Measurements from ENCODE around the gene PRRX2. TPM values are rescaled to one million over a fixed set of nuclear protein-coding genes. Genes with fewer than 3 reads are reported as not detected.

Gene PRRX2
- total and polyA plus RNA-seq, 9 of the 15 experiments (the other 6 are each of a cell fraction or from before 2014, with no cell fraction given): 0.21 TPM; not detected in 8

DNA sequence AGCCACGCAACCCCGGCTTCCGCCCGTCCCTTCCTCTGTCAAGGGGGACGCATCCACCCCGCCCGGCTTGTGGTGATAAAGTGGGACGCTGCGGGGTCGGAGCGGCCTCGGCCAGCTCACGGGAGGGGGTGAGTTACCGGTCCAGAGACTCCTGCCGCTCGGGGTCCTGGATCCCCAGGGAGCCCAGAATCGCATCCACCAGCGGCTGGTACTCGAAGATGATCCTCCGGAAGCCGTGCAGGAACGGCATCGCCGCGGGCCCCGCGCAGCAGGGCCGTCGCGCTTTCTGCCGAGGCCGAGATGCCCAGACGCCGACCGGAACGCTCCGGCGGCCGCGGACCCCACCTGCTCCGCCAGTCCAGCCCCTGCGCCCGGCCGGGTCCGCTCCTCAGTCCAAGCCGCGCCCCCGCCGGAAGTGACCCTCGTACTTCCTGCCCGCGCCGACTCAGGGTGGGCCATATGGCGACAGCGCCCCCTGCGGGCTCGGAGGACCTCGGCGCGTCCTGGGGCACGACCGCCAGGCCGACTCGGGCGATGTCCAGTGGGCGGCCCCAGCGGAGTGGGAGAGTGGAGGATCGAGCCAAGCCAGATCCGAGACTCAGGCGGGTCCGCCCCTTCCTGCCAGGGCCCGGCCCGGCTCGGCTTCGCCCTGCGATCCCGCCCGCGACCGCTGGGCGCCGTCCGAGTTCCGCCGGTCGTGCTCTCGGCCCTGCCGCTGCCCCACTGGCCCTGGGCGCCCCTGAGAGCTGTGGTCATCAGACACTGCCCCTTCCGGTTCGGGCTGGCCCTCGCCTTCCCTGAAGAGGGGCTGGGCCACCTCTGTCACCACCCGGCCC lies 23.5 kb upstream of the PRRX2 start, which contains the start of gene ASB6:
Gene ASB6, minus strand, starts transcription at position 402 of the 836 bp plus-strand sequence. Its CDS starts 152 bp downstream, at position 250.
- Histone ChIP-seq H4K20me1 (replicated peaks; ENCODE audit: control insufficient read depth, insufficient read depth, low read length) (peaks cover 12% of the 10 kb centered on the region), H3K9me1 (ENCODE audit: control insufficient read depth, insufficient read depth, low read length) (no peaks in the 10 kb centered on the region), H3K27me3 (ENCODE audit: control insufficient read depth in 2 of 2, insufficient read depth in 2 of 2, low read length in 2 of 2) (no peaks in the 10 kb centered on the region), H3K9ac (ENCODE audit: insufficient read depth in 1 of 2, low read depth in 2 of 2, low read length in 2 of 2) (peak within 1 kb of the TSS; percentile 82 to 95), H2AFZ (ENCODE audit: low read depth, low read length) (peak within 1 kb of the TSS; percentile 98), H3K79me2 (ENCODE audit: control insufficient read depth, insufficient read depth, low read length) (peaks cover 16% of the 10 kb centered on the region), H3K4me1 (replicated peaks in 1 of 2; ENCODE audit: control insufficient read depth in 2 of 2, insufficient read depth in 2 of 2, low read length in 2 of 2) (peaks cover 0 to 37% of the 10 kb centered on the region in 2 experiments; a peak in 3 of 5 replicates), H3K9me3 (replicated peaks; ENCODE audit: control insufficient read depth, insufficient read depth, low read depth, low read length) (no peaks in the 10 kb centered on the region), H3K36me3 (ENCODE audit: control insufficient read depth, insufficient read depth, low read length) (peaks cover 31% of the 10 kb centered on the region; the same call in 2 of the 3 replicates), H3K4me3 (peak within 1 kb of the TSS; percentile 99), H3K4me2 (ENCODE audit: insufficient read depth, low read length) (peak within 1 kb of the TSS; percentile 90), H3K27ac (ENCODE audit: extremely low read depth, low read depth, low read length) (peak within 1 kb of the TSS; percentile 74)
- in situ Hi-C loops (cut with MboI): loop anchor here (5.0 kb wide), 1 partner anchor 140 kb away; no protein-coding TSS in a partner anchor
- ATAC-seq: peak; percentile 100
- BruUV-seq (replicated peaks): no TSS peak
- peak; percentile 98 for FAIRE-seq
- POLR2A ChIA-PET: interaction anchor here (0.6 to 1.0 kb wide), 4 partner anchors 47 to 444 kb away, joined by 3 to 5 read pairs (median 4); no protein-coding TSS in a partner anchor
- peak; percentile 98 to 99 (median 98) for DNase-seq (ENCODE audit: extremely low read depth in 1 of 4, low spot score in 3 of 4)
- CTCF ChIA-PET (ENCODE audit: low intra/inter-chr PET ratio): interaction anchor here (0.6 to 2.6 kb wide), 5 partner anchors 33 to 466 kb away, joined by 3 to 18 read pairs (median 3); no protein-coding TSS in a partner anchor
- WGBS (ENCODE audit: insufficient coverage, low coverage, missing lambda C conversion rate): under 1% methylated on average over 70 of the region's 93 CpGs
- intact Hi-C loops (cut with micrococcal nuclease): loop anchor here (1.0 to 10.0 kb wide), 4 partner anchors 55 to 243 kb away; no protein-coding TSS in a partner anchor
- TF ChIP-seq, protein P1, sequence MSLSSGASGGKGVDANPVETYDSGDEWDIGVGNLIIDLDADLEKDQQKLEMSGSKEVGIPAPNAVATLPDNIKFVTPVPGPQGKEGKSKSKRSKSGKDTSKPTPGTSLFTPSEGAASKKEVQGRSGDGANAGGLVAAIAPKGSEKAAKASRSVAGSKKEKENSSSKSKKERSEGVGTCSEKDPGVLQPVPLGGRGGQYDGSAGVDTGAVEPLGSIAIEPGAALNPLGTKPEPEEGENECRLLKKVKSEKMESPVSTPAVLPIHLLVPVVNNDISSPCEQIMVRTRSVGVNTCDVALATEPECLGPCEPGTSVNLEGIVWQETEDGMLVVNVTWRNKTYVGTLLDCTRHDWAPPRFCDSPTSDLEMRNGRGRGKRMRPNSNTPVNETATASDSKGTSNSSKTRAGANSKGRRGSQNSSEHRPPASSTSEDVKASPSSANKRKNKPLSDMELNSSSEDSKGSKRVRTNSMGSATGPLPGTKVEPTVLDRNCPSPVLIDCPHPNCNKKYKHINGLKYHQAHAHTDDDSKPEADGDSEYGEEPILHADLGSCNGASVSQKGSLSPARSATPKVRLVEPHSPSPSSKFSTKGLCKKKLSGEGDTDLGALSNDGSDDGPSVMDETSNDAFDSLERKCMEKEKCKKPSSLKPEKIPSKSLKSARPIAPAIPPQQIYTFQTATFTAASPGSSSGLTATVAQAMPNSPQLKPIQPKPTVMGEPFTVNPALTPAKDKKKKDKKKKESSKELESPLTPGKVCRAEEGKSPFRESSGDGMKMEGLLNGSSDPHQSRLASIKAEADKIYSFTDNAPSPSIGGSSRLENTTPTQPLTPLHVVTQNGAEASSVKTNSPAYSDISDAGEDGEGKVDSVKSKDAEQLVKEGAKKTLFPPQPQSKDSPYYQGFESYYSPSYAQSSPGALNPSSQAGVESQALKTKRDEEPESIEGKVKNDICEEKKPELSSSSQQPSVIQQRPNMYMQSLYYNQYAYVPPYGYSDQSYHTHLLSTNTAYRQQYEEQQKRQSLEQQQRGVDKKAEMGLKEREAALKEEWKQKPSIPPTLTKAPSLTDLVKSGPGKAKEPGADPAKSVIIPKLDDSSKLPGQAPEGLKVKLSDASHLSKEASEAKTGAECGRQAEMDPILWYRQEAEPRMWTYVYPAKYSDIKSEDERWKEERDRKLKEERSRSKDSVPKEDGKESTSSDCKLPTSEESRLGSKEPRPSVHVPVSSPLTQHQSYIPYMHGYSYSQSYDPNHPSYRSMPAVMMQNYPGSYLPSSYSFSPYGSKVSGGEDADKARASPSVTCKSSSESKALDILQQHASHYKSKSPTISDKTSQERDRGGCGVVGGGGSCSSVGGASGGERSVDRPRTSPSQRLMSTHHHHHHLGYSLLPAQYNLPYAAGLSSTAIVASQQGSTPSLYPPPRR (CRISPR knock-in tag; IDR thresholded peaks at IDR 0.05; ENCODE audit: borderline replicate concordance): peak; percentile 95
- TF ChIP-seq, protein P2, sequence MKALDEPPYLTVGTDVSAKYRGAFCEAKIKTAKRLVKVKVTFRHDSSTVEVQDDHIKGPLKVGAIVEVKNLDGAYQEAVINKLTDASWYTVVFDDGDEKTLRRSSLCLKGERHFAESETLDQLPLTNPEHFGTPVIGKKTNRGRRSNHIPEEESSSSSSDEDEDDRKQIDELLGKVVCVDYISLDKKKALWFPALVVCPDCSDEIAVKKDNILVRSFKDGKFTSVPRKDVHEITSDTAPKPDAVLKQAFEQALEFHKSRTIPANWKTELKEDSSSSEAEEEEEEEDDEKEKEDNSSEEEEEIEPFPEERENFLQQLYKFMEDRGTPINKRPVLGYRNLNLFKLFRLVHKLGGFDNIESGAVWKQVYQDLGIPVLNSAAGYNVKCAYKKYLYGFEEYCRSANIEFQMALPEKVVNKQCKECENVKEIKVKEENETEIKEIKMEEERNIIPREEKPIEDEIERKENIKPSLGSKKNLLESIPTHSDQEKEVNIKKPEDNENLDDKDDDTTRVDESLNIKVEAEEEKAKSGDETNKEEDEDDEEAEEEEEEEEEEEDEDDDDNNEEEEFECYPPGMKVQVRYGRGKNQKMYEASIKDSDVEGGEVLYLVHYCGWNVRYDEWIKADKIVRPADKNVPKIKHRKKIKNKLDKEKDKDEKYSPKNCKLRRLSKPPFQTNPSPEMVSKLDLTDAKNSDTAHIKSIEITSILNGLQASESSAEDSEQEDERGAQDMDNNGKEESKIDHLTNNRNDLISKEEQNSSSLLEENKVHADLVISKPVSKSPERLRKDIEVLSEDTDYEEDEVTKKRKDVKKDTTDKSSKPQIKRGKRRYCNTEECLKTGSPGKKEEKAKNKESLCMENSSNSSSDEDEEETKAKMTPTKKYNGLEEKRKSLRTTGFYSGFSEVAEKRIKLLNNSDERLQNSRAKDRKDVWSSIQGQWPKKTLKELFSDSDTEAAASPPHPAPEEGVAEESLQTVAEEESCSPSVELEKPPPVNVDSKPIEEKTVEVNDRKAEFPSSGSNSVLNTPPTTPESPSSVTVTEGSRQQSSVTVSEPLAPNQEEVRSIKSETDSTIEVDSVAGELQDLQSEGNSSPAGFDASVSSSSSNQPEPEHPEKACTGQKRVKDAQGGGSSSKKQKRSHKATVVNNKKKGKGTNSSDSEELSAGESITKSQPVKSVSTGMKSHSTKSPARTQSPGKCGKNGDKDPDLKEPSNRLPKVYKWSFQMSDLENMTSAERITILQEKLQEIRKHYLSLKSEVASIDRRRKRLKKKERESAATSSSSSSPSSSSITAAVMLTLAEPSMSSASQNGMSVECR (CRISPR knock-in tag; IDR thresholded peaks at IDR 0.05): peak; percentile 96
- no peak for TF ChIP-seq ZNF586 (CRISPR knock-in tag; conservative IDR thresholded peaks at IDR 0.05)
- peak in 1 of 2 experiments; percentile 94; a peak in 2 of 4 replicates for TF ChIP-seq KDM4B (IDR thresholded peaks at IDR 0.05; ENCODE audit: borderline replicate concordance in 2 of 2, low read depth in 1 of 2)
- TF ChIP-seq ZNF347 (CRISPR knock-in tag; IDR thresholded peaks at IDR 0.05; ENCODE audit: low read depth): no peak
- TF ChIP-seq SAFB (IDR thresholded peaks at IDR 0.05; ENCODE audit: borderline replicate concordance, low read depth, low read length): peak; percentile 97
- no peak for TF ChIP-seq THRAP3 (IDR thresholded peaks at IDR 0.05; ENCODE audit: borderline replicate concordance)
- TF ChIP-seq ZNF253 (CRISPR knock-in tag; conservative IDR thresholded peaks at IDR 0.05): no peak
- TF ChIP-seq POLR2H (tag; IDR thresholded peaks at IDR 0.05; ENCODE audit: low read depth): no peak
- TF ChIP-seq L3MBTL2 (IDR thresholded peaks at IDR 0.05): peak; percentile 72; the same call in 1 of the 2 replicates

All from K562 (cell line).